HG03066 (cell line): ENCODE data around the gene DCDC1.

Source experiments
- ATAC-seq: cut with Tn5 transposase; IDR thresholded peaks from one replicate; pipeline ENCODE4 v1.9.1; 2021; ENCODE audit warnings: low read depth; ENCODE audit not compliant: unreplicated experiment

The DCDC1 gene

DNA sequence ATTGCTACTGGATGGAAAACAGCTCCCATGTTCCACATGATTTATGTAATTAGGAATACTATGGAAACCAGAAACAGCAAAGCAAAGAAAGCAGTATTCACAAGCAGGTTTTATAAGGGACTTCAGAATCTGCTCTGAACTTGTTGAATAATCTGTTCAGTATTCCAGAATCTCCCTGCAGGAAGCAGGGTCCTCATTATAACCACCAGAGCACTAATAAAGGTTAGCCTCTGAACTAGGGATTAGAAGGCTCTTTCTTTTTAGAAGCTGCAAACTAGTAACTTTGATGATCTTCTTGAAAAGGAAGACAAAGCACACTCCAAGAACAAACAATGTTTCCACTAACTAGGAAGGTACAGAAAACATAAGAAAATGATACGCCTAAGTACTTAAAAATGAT is 125.8 kb downstream of the DCDC1 start:
- no peak for ATAC-seq

DNA sequence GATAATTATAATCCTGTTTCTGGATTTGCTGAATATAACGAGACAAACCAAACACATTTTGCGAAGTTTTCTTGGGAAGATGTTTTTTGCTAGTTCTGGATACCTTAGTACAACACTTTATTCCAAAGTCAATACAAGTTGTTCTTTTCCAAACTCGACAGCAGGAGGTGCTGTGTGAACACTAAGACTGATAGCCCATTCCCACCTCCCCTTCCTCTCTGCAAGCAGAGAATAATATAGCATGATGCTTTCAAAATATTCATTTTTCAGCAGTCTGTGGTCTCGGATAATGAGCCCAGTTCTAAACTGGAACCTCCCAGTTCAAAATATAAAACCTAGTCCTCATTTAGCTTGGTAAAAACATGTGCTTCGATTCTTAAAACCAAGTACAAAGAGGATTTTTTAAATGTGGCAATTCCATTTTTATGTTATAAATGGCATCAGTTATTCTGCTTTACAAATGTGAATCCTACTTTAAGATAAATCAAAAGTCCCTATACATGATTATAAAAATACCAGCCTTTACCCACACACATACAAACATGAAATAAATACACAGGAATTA is 129.1 kb downstream of the DCDC1 start:
- no peak for ATAC-seq

DNA sequence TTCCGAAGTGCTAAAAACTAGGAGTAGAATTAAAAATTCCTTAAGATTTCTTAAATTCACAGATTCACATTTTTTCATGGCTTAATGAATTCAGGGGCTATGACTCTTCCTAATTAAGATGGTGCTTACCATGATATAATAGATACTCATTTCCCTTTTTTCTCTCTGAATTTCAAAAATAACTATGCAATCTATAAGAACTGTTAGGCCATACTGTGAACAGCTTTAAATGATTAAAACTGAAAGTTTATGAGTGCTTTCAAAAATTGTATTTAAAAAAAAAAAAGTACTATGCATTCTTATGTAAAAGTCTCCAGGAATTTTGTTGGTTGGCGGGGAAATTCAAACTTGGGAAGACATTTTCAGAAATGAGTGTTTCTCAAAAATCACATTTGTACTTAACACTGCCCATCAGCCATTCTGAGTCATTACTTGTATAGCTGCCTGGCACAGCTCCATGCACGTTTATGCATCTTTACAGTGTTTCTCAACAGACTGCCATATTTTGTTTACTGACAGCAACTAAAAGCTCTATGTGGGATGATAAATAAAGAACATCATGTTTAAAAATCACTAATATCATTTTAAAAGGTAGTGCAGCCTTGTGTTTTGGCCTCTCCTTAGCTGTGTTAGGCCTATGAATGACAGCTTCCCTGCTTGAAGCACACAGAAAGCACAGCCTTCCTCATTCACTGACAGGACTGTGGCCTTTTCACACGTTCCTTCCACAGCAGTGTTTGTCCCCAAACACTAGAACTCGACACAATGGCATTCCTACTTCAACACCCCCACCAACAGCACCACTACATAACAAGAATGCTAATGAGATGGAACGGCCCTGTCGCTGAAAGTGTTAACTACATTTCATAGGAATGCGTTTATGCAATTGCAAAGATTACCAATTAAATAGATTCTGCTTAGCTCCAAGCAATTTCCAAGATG is 131.4 kb downstream of the DCDC1 start:
- no peak for ATAC-seq

DNA sequence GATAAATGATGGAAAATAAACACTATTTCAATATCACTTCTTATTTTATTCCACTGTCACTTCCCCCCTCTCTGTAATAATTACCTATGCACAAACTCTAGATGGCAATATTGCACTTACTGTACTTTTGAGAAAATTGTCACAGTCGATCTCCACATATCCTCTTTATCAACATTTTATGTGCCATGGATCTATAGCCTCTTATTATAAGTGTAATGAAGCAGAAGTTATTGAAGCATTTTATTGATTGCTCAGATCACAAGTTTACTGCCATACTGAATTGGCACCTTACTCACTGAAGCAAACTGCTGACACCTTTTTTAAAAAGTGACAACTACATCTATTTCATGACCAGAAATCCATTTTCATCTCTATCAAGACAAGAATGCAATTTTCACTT is 133.4 kb downstream of the DCDC1 start:
- ATAC-seq: no peak

DNA sequence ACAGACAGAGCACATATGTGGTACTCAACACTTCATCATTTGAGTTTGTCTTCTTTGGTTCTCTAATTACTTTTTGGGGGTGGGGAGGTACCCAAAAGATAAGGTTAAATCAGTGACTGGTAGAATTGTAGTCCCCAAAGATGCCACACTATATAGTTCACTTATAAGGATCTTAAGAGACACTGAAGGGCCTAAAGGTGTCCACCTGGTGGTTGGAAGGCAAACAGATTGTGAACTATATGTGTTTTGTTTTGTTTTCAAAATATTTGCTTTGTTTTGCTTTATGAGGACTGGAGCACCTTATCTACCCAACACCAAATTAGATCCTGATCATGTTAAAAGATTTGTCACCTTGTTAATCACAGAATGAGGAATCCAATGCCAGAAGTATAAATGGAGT is 136.1 kb downstream of the DCDC1 start:
- no peak for ATAC-seq

DNA sequence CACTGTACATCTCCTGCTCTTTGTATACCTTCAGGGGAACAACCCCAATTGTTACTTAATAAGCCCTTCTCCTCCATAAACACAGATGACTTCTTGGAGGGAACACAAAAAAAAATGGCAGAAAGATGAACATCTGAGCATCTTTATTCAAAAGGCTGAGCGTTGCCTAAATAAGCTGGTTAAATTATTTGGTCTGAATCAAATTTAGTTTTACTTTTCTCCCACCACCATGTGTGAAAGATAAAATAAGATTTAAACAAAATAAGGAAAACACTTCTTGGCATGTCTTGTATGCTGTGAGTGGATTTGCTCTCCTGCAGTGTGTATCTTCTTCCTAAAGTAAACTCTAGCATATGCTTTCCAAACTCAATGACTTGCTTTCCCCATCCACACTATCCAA is 137.9 kb downstream of the DCDC1 start:
- ATAC-seq: no peak

DNA sequence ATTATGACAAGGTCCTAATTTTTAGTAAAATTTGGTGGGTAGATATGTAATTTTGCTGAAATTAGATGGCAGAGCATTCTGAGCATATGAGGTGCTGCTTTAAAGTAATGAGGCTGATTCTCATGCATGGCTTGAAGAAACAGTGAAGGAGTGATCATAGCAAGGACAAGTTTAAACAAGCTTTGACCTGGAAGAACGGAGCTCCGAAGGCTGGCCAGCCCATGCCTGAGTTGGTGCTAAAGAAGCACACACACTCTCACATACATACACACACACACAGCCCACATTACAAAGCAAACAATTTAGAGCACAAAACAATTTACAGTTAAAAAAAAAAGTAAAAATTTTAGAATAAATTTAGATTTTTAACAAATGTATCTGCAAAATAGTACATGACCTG is 150.7 kb downstream of the DCDC1 start:
- ATAC-seq: no peak

DNA sequence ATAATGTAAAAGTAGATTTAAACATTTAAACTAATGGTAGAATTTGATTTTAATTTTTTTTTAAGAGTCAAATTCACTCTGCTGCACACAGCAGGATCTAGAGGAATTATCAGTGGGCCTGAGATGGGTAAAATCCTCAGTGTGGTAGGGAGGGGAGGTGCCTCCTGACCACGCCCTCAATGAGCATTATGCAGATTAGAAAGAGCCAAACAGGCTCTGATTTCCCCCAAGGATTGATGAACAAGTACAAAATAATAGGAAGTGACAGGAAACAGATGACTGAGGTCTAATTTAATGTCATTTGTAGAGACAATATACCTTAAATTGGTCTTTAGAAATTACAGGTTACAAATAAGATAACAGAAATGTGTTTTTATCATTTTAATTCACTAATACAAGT is 155.2 kb downstream of the DCDC1 start:
- ATAC-seq: no peak

DNA sequence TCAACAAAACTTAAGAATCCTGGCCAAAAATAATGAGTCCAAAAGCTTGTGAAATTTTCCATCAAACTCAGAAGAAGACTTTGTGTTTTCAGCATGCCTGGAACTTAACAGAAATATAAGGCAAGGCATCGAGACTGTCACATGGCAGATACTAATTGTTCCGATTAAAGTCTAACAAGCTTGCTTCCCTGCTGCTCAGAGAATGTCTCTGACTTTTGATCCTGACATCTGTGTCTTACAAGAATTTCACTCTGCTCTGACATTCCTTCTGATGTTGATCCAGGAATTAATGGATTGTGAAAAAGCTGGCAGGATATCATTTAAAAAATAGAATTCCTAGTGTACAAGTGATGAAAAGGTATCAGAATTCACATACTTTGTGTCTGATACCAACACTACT is 170.2 kb downstream of the DCDC1 start:
- no peak for ATAC-seq

DNA sequence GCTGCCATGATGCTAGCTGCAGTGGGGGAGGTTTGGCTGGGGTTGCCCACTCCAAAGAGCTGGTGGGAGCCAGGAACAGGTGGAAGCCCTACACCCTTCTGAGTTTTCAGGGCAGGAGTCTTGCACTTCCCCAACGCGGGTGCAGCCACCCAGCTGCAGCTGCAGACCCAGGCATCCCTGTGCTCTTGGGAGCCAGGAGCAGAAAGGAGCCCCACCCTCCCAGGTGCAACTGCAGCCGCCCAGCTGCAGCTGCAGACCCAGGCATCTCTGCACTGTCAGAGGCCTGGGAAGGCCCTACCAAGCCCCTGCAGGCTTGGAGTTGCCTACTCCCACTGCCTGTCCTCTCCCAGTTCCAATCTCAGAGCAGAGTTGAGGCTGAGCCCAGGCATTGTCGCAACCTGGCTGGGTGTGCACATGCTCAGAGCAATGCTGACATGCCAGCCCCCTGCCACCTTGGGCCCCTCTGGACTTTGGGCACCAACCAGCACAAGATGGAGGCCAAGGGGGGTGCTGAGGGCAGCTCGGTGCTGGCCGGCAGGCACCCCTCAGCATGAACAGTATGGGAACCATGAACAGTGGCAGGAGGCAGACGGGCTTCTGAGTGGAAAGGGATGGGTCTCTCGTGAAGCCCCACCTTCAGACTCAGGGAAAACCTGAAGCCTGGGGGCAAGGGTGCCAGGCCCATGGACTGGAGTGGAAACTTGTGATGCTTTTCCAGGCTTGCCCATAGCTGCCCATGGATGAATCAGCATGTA is 195.4 kb downstream of the DCDC1 start:
- no peak for ATAC-seq

DNA sequence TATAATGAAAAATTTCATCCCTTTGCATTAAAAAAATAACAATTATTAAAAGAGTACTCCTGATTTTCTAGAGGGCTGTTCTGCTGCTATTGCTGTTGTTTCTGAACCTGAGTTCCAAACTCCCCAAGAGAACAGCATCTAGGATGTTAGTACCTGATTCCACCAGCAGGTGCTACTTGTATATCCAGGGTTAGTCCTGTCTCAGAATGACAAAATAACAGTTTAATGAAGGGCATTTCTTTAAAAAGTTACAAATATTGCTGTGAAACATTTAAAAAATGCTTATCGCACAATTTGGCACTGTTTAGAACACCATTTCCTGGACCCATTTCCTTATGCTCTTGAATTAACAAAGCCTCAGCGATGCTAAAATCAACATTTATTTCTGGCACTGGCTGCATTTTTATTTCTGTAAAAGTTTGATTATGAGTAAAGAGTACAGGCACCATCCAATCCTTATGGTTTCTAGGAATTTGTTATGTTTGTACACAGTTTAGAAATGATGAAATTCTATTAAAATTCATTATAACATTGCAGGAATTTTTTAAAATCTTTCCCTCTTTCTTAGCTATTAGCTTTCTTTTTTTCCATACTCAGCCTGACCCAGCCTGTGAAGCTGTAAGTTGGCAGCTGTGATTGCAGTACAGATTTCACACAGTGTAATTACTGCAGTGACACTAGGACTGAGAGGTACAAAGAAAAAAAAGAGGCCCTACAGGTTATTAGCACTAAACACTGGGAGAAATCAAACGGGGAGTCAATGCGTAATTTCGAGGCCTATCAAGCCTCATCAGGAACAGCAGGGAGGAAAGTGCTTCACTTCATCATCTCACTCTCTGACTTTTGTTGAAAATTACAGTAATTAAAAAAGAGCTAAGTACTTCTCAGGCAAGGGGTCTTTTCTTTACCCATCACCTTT is 208.8 kb downstream of the DCDC1 start:
- ATAC-seq: no peak

DNA sequence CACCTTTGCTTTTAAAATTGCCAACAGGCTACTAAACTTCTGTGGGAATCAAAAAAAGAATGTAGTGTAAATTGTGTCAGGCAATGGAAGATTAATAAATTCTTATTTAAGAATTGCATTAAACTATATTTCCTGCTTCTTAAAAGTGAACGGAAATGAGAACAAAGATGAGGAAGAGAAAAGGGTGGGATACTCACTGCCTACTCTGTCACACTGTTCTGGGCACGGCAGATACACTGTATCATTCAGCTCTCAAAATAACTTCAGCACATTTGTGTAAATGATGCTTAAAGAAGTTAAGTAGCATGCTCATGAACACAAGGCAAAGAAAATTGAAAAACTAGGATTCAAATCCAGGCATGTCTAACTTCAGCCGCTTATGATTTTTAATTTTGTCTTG is 218.7 kb downstream of the DCDC1 start:
- no peak for ATAC-seq

DNA sequence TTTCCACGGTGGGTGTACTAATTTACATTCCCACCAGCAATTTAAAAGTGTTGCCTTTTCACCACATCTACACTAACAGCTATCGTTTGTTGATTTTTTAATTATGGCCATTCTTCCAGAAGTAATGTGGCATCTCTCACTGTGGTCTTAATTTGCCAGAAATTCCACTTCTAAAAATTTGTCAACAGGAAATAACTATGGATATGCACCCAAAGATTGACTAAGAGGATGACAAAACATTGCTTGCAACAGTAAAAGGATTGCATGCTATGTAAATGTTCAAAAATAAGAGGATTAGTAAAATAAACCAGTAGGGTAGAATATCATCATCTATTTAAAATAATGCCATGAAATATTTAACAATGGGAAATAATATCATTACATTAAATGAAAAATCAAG is 219.5 kb downstream of the DCDC1 start:
- no peak for ATAC-seq

DNA sequence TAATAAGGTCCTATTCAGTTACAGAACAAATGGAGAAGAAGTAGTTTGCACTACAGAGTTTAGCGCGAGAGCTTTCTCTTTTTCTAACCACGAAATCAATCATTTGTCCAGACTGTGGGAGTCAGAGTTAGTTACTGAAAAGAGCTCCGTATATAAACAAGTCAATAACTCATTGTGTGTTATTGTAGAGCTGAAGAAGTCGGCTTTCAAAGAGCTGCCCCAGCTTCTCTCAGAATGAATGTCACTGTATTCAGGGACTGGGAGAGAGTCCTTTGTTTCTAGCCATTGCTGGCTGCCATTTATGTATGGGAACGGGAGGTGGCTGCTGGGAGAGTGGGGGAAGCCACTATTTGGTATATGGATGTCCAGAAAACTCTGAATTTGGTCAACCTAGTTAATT is 227.8 kb downstream of the DCDC1 start:
- ATAC-seq: no peak

DNA sequence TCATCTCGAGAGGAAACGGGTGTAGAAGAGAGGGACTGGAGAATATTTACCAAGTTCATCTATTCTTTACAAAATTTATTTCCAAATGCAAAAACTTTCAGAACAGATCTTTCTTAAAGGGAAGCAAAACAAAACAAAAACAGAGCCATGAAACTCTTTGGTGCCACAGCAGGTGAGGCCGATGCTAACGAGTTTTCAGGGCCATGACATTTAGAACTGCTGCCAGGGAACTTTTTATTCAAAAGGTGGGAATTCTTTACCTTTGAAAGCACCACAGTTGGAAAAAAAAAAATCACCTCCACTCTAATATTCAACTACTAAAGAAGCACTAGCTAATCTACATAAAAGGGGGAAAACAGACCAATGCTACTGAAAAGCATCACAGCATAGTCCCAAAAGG is 230.1 kb downstream of the DCDC1 start:
- ATAC-seq: no peak

DNA sequence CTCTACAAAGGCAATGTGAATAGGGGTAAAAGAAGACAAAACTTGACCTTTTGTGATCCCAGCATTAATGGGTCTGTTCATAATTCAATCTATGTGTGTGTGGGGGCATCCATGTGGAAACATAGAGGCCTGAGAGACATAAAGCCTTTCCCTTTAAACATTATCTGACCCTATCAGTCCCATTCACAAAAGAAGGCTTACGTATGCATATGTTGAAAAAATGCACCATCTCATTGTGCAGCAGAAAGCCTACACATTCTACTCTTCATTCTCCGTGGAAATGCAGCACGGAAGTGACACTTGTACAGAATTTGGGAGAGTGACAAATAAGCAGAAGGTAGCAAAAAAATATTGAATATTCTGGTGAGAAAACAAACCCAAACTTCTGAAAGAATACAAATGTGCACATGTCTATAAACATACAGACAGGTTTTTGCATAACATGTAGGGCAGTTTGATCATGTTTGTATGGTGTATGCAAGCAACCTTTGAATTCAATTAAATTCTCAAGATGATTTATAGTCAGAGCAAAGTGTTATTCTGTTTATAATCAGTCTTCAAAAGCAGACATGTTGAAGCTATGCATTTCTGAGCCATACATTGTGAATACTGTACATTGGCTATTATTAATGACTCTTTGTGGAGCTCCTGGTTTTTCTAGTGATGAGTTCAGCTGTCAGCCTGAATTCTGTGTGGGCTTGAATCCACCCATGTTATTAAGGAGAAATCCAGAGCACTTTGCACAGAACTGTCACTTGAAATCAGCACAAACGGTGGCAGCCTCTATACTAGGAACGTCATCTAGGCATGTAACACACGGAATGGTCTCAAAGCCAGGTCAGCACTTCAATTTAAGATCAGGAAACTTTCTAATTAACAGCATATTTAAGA is 236.8 kb downstream of the DCDC1 start:
- no peak for ATAC-seq

DNA sequence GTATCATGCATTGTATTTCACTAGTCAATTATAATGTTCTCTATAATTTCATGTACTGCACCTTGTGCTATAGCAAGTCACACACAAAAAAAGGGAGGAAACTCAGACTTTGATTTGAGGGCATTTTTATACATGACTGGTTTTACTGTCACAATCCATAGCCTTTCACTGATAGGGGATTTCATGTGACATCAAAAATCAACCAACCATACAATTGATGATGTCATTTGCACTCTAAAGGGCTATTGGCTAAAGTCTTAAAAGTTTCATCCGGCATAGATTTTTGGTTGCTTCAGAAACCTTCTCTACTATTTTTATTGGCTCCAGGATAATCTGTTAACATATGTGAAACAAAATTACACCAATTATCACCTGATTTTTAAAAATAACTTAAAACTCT is 237.8 kb downstream of the DCDC1 start:
- no peak for ATAC-seq

DNA sequence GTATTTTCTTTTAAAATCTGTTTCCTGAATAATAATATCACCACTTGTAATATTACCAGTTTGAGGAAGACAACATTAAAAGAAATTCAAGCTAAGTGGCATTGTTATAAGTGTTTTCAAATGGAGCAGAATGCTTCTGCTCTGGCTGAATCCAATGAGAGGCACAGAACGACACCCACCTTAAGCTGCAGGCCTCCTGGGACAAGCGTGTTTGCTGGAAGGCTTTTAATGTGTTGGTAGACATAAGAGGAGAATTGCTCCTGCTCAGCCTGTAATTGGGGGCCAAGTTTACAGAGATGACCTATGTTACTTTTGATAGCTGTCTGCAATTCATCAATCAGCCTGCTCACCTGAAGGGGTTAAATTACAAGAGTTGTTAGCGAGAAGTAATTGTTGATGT is 242.2 kb downstream of the DCDC1 start:
- no peak for ATAC-seq

DNA sequence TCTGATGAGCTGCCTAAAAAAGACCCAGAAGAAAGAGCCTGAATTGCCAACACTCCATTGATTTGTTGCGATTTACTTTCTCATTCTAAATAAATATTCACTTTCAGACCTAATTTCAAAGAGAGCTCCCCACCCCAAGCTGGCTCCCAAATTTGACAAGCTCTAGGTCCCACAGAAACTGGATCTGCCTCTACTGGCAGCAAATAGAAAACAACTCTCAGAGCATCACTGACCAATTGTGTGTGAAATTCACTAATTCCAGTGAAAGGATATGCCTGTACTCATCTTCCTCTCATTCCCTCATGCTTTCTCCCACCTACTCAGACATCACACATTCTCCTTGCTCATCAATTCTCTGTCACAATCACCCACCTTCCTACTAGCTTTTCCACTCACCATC is 249.1 kb downstream of the DCDC1 start:
- no peak for ATAC-seq

DNA sequence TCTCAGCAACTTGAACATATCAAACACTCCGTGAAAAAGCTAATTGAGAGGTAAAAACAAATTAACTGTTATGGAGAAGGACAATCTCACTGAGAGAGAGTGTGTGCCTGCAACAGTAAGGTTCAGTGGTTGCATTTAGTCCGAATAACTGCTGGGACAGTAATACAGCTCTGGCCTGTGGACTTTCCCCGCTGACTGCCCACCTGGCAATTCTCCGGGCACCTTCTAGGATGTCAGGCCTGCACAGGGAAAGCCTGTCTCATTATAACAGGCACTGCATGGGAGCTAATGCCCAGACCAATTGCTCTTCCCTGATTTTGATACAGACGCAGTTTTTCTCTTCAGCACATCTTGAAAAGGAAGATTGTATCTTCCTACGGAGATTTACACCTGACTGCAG is 251.0 kb downstream of the DCDC1 start:
- ATAC-seq: no peak
